ENCODE measurements around the gene SMIM26.

Gene SMIM26

GRCh38 chr20:18609741-18610140 lies 42.5 kb downstream of the SMIM26 start:
- DNase-seq (ENCODE audit: insufficient read length, low spot score): no peak
- TF ChIP-seq POLR2A (IDR thresholded peaks at IDR 0.05; ENCODE audit: low read depth, low read length) (no peak), SPI1 (IDR thresholded peaks at IDR 0.05; ENCODE audit: low read depth, low read length) (no peak), PAX5 (IDR thresholded peaks at IDR 0.05; ENCODE audit: insufficient read depth, low read length, severe bottlenecking) (no peak), TAF1 (IDR thresholded peaks at IDR 0.05; ENCODE audit: low read depth, low read length) (no peak), POLR2AphosphoS5 (IDR thresholded peaks at IDR 0.05; ENCODE audit: low read depth, low read length) (no peak), POU2F2 (IDR thresholded peaks at IDR 0.05; ENCODE audit: low read depth, low read length) (no peak)
- no peak for FAIRE-seq

GRCh38 chr20:18611492-18611891 lies 44.3 kb downstream of the SMIM26 start:
- no peak for TF ChIP-seq PAX5 (IDR thresholded peaks at IDR 0.05; ENCODE audit: insufficient read depth, low read length, severe bottlenecking)
- TF ChIP-seq POLR2A (IDR thresholded peaks at IDR 0.05; ENCODE audit: low read depth, low read length): no peak
- TF ChIP-seq TAF1 (IDR thresholded peaks at IDR 0.05; ENCODE audit: low read depth, low read length): no peak
- no peak for TF ChIP-seq SPI1 (IDR thresholded peaks at IDR 0.05; ENCODE audit: low read depth, low read length)
- no peak for TF ChIP-seq POU2F2 (IDR thresholded peaks at IDR 0.05; ENCODE audit: low read depth, low read length)
- TF ChIP-seq POLR2AphosphoS5 (IDR thresholded peaks at IDR 0.05; ENCODE audit: low read depth, low read length): no peak
- DNase-seq (ENCODE audit: insufficient read length, low spot score) (no peak), FAIRE-seq (no peak)

GRCh38 chr20:18613553-18613952 lies 46.3 kb downstream of the SMIM26 start:
- TF ChIP-seq TAF1 (IDR thresholded peaks at IDR 0.05; ENCODE audit: low read depth, low read length) (no peak), POLR2A (IDR thresholded peaks at IDR 0.05; ENCODE audit: low read depth, low read length) (no peak), POLR2AphosphoS5 (IDR thresholded peaks at IDR 0.05; ENCODE audit: low read depth, low read length) (no peak), POU2F2 (IDR thresholded peaks at IDR 0.05; ENCODE audit: low read depth, low read length) (no peak), SPI1 (IDR thresholded peaks at IDR 0.05; ENCODE audit: low read depth, low read length) (no peak)
- DNase-seq (ENCODE audit: insufficient read length, low spot score) (no peak), FAIRE-seq (no peak)

GRCh38 chr20:18614244-18614643 lies 47.0 kb downstream of the SMIM26 start:
- no peak for FAIRE-seq

GRCh38 chr20:18615020-18615650 lies 47.9 kb downstream of the SMIM26 start:
- TF ChIP-seq POU2F2 (IDR thresholded peaks at IDR 0.05; ENCODE audit: low read depth, low read length) (no peak), PAX5 (IDR thresholded peaks at IDR 0.05; ENCODE audit: insufficient read depth, low read length, severe bottlenecking) (no peak), POLR2AphosphoS5 (IDR thresholded peaks at IDR 0.05; ENCODE audit: low read depth, low read length) (no peak), SPI1 (IDR thresholded peaks at IDR 0.05; ENCODE audit: low read depth, low read length) (no peak), POLR2A (IDR thresholded peaks at IDR 0.05; ENCODE audit: low read depth, low read length) (no peak), TAF1 (IDR thresholded peaks at IDR 0.05; ENCODE audit: low read depth, low read length) (no peak)
- no peak for DNase-seq (ENCODE audit: insufficient read length, low spot score)
- no peak for FAIRE-seq

More at GRCh38 chr20:18614244-18614643, 47.0 kb downstream of the SMIM26 start:
- TF ChIP-seq POU2F2 (IDR thresholded peaks at IDR 0.05; ENCODE audit: low read depth, low read length): no peak
- no peak for TF ChIP-seq SPI1 (IDR thresholded peaks at IDR 0.05; ENCODE audit: low read depth, low read length)
- TF ChIP-seq TAF1 (IDR thresholded peaks at IDR 0.05; ENCODE audit: low read depth, low read length): no peak
- TF ChIP-seq POLR2A (IDR thresholded peaks at IDR 0.05; ENCODE audit: low read depth, low read length): no peak
- TF ChIP-seq PAX5 (IDR thresholded peaks at IDR 0.05; ENCODE audit: insufficient read depth, low read length, severe bottlenecking): no peak
- no peak for DNase-seq (ENCODE audit: insufficient read length, low spot score)

Measured in GM12891 (cell line).